IPS-18a (cell line): ENCODE data around the gene CDC42EP3.

ENCODE experiments used
- H3K27ac ChIP-seq: one replicate; pipeline ENCODE4 v1.5.1; 2013; ENCODE audit warnings: low read length
- H3K27me3 ChIP-seq: one replicate; pipeline ENCODE4 v1.6.1; 2013; ENCODE audit warnings: mild to moderate bottlenecking, low read length; ENCODE audit not compliant: control insufficient read depth, insufficient read depth
- H3K36me3 ChIP-seq: one replicate; pipeline ENCODE4 v1.6.1; 2013; ENCODE audit warnings: low read depth, low read length; ENCODE audit not compliant: control insufficient read depth
- H3K4me1 ChIP-seq: one replicate; pipeline ENCODE4 v1.6.1; 2013; ENCODE audit warnings: low read depth, low read length; ENCODE audit not compliant: control insufficient read depth
- H3K4me3 ChIP-seq: one replicate; pipeline ENCODE4 v1.5.1; 2013; ENCODE audit warnings: low read length
- H3K9ac ChIP-seq: one replicate; pipeline ENCODE4 v1.6.1; 2013; ENCODE audit warnings: mild to moderate bottlenecking, low read length, moderate library complexity
- H3K9me3 ChIP-seq: one replicate; pipeline ENCODE4 v1.6.1; 2013; ENCODE audit warnings: low read depth, low read length; ENCODE audit not compliant: control insufficient read depth

CDC42EP3 gene

DNA sequence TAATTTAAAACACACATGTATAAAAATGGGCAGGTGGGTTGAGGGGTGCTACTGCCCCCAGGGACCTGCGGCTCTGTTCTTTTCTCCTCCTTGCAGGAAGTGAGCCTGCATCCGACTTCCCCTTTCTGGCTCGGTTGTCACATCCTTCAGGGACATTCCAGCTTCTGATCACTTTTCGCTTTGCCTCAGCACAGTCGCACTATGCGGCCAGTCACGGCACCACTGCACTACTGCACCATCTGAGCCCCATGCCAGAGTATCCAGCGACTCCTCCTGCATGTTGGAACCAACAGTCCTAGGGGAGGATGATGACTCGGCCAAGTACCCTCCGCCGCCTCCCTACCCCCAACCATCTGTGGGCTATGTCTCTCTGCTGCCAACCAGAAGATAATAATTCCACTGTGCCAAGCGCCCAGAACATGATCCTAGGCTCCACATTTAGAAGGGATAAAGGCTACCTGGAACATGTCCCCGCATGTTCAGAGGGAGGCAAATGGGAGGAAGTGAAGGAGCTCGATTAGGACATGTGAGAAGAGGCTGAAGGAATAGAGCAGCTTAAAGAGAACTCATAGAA is 17.6 kb downstream of the CDC42EP3 start:
- Histone ChIP-seq H3K9ac (no peak overlapping the region), H3K27ac (no peak overlapping the region), H3K4me1 (peaks cover 58% of the 10 kb centered on the region), H3K36me3 (no peaks in the 10 kb centered on the region), H3K9me3 (no peaks in the 10 kb centered on the region), H3K4me3 (peak overlapping the region; percentile 41), H3K27me3 (peaks cover 7% of the 10 kb centered on the region)

DNA sequence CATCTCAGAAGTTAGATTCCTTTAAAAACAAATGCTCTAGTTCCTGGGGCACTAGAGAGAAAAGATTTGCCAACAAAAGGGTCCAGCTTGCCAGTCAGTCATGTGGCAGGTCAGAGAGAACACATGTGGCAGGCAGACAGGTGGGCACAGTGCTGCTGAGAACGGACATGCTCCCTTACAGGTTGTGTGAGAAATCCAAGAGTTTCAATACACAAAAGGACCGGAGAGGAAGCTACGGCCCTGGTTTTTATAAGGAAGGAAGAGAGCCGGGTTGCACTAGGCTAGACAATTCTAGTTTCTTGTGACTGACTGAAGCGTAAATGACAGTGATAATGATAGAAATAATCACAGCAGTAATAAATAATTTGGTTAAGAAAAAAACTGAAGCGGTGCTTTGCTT is 18.3 kb downstream of the CDC42EP3 start:
- Histone ChIP-seq H3K4me1 (peaks cover 50% of the 10 kb centered on the region), H3K9me3 (no peaks in the 10 kb centered on the region), H3K27me3 (peaks cover 7% of the 10 kb centered on the region), H3K9ac (no peak overlapping the region), H3K36me3 (no peaks in the 10 kb centered on the region), H3K4me3 (no peak overlapping the region), H3K27ac (no peak overlapping the region)

DNA sequence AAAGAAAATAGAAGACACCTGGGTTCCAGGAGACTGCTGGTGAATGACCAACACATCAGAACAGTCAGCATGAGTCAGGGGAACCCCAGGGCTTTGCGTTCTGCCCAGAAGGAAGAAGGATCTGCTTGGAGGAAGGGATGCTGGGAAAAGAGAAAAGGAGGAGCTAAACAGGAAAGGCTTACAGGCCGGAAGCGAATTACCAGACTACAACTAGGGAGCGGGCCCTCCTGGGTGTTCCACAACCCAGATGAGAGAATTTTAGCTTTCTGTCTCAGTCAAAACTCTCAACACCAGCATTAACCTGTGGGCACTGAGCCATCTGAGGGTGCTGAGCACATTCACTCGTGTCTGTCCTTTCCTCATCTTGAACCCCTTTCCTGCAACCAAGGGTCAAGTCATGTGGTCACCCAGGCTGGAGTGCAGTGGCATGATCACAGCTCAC is 19.2 kb downstream of the CDC42EP3 start:
- Histone ChIP-seq H3K9ac (no peak overlapping the region), H3K4me1 (peaks cover 41% of the 10 kb centered on the region), H3K4me3 (no peak overlapping the region), H3K27me3 (peaks cover 7% of the 10 kb centered on the region), H3K36me3 (peaks cover 4% of the 10 kb centered on the region), H3K9me3 (no peaks in the 10 kb centered on the region), H3K27ac (no peak overlapping the region)

DNA sequence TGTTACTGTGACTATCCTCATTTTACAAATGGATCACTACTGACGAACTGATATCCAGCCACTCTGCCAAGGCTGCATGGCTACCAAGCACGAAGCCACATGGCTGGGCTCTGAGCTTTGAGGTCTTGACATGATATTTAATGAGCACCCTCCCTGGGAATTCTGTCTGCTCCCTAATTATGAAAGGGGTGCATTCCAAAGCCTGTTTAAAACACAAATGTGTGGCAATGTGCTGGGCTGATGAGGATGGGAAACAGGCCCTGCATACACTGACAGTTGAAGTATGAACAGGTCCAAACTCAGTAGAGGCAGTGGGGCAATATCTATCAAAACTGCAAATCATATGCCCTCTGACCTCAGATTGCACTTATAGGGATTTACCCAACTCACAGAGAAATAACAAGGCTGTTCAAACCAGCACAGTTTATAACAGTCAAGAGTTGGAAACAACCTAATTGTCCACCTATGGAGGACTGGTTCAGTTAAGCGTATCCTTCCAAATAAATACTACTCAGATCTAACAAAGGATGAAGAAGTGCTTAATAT is 20.8 kb downstream of the CDC42EP3 start:
- H3K4me1 ChIP-seq, result peaks cover 28% of the 10 kb centered on the region
- H3K4me3 ChIP-seq, result no peak overlapping the region
- H3K9me3 ChIP-seq, result no peaks in the 10 kb centered on the region
- peaks cover 10% of the 10 kb centered on the region for H3K36me3 ChIP-seq
- no peak overlapping the region for H3K9ac ChIP-seq
- H3K27me3 ChIP-seq, result no peaks in the 10 kb centered on the region
- no peak overlapping the region for H3K27ac ChIP-seq

DNA sequence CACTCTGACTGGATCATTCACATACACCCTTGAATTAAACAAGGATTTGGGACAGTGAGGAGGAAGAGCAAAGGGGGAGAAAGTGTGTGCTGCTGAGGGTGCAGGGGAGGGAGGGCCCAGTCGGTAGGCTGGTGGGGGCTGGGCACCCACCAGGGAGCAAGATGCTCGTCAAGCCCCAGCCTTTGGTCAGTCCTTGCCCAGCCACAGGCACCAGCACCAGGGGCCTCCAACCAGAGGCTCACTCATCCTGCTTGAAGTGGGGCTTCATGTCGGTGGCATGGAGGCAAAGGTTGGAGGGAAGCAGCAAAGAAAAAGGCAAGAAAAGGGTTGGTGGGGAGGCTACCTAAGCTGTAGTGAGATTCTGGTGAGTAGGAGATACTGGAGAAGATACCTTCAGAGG is 21.9 kb downstream of the CDC42EP3 start:
- peaks cover 21% of the 10 kb centered on the region for H3K36me3 ChIP-seq

DNA sequence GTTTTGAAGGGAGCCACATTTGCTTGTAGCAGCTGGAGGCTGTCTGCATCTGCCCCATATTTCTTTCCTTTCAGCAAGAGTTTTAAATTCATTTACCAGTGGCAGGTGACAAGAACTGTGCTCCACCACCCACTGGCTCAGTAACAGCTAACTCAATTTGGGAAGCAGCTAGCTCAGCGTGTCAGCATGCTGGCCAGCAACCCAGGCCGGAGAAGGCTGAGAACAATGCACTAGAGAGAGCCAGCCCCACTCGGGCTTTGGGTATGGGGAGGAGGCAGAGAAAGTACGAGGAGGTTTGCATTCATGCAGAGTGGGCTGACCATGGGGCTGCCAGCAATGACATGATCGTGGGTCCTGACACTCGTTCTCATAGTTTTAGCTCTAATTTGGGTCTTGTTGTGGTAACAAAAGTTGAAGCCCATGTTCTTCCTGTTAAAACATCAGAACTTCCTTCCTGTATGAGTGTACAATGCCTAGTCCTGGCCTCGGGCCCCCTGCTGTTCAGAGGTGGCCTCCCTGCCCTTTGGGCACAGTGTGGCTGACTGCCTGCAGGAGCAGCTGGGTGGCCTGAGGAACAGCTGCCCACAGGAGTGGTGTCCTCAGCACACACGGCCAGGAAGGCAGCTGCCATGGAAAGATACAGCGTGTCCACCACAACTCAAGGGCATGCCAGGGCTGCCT is 23.0 kb downstream of the CDC42EP3 start:
- Histone ChIP-seq H3K4me1 (peaks cover 7% of the 10 kb centered on the region), H3K9me3 (no peaks in the 10 kb centered on the region), H3K36me3 (peaks cover 28% of the 10 kb centered on the region), H3K4me3 (no peak overlapping the region), H3K27ac (no peak overlapping the region), H3K27me3 (no peaks in the 10 kb centered on the region), H3K9ac (no peak overlapping the region)

More for the DNA sequence above, 21.9 kb downstream of the CDC42EP3 start:
- no peak overlapping the region for H3K27ac ChIP-seq
- no peaks in the 10 kb centered on the region for H3K27me3 ChIP-seq
- H3K4me1 ChIP-seq, result peaks cover 17% of the 10 kb centered on the region
- no peak overlapping the region for H3K4me3 ChIP-seq
- no peaks in the 10 kb centered on the region for H3K9me3 ChIP-seq
- H3K9ac ChIP-seq, result no peak overlapping the region

DNA sequence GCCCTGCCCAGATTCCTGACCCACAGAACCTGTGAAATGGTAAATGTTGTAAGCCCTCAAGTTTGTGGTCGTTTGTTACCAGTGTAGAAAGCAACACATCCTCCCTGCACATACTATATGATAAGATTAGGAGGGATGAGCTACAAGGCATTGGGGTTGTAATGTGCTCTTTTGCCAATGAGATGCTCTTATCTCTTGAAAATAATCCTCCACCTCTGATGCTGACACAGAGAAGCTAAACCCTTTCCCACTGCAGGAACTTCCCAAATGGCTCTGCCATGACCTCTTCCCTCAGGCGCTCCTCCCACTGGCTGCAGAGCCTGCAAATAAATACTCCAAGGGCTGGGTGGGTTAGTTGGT is 23.5 kb downstream of the CDC42EP3 start:
- H3K9ac ChIP-seq, result no peak overlapping the region
- no peak overlapping the region for H3K27ac ChIP-seq
- no peaks in the 10 kb centered on the region for H3K27me3 ChIP-seq
- peaks cover 28% of the 10 kb centered on the region for H3K36me3 ChIP-seq
- H3K9me3 ChIP-seq, result no peaks in the 10 kb centered on the region
- H3K4me3 ChIP-seq, result no peak overlapping the region
- peaks cover 7% of the 10 kb centered on the region for H3K4me1 ChIP-seq

DNA sequence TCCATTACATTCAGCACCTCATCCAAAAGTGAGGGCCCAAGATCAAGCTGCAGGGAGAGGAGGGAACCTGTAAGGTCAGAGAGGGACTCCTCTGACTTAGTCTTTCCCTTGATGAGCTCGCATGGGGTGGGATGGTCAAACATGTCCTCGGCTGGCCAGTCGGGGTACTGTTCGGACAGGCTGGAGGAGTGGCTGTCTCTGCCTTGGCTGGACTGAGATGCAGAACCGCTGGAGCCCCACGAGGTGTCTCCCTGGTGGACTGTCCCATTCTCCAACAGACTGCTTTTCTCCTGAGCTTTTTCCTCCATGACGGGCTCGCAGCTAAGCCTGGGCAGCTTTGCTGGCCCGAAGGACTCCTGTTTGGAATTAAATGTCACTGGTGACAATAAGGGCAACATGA is 25.6 kb downstream of the CDC42EP3 start:
- Histone ChIP-seq H3K27me3 (no peaks in the 10 kb centered on the region), H3K4me1 (peaks cover 6% of the 10 kb centered on the region), H3K9ac (no peak overlapping the region), H3K27ac (no peak overlapping the region), H3K4me3 (no peak overlapping the region), H3K9me3 (no peaks in the 10 kb centered on the region), H3K36me3 (peaks cover 28% of the 10 kb centered on the region)

DNA sequence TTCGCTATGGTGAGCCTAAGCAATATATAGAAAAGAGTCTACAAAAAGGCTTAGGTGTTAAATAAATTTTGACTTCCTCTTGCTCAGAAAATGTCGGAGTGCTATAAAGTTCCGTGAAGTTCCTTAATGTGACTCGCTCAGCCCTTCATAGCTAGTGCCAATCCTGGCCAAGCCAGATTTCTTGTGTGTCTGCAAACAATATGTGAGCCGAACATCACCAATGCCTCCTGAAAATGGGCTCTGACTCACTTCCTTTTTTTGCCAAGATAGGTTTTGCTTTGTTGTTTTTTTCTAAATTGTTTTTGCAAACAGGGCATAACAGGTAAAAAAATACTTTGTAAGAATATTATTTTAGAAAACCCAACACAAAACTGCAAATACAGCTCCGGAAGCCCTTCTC is 26.1 kb downstream of the CDC42EP3 start:
- H3K9ac ChIP-seq, result no peak overlapping the region
- H3K27ac ChIP-seq, result no peak overlapping the region
- no peaks in the 10 kb centered on the region for H3K27me3 ChIP-seq
- peaks cover 28% of the 10 kb centered on the region for H3K36me3 ChIP-seq
- no peak overlapping the region for H3K4me3 ChIP-seq
- H3K9me3 ChIP-seq, result no peaks in the 10 kb centered on the region
- peaks cover 6% of the 10 kb centered on the region for H3K4me1 ChIP-seq

DNA sequence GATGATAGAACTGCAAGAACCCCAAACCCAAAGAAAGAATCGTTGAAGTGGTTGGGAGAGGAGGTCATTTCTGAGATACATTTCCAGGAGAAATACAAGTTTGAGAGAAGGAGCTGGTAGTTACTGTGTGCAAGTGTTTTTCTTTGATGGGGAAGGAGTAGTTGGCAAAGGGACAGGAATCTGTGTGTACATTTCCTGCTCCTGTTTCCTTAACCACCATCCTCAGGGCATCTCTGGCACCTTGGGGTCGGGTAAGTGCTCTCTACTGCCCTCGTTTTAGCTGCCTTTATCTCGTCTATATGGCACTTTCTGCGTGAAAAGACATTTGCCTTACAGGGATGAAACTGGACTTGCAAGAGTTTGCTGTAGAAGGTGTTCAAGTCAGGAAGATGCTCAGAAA is 27.3 kb downstream of the CDC42EP3 start:
- H3K9me3 ChIP-seq, result no peaks in the 10 kb centered on the region
- no peak overlapping the region for H3K9ac ChIP-seq
- peaks cover 28% of the 10 kb centered on the region for H3K36me3 ChIP-seq
- no peaks in the 10 kb centered on the region for H3K27me3 ChIP-seq
- peaks cover 6% of the 10 kb centered on the region for H3K4me1 ChIP-seq
- H3K27ac ChIP-seq, result no peak overlapping the region
- no peak overlapping the region for H3K4me3 ChIP-seq

DNA sequence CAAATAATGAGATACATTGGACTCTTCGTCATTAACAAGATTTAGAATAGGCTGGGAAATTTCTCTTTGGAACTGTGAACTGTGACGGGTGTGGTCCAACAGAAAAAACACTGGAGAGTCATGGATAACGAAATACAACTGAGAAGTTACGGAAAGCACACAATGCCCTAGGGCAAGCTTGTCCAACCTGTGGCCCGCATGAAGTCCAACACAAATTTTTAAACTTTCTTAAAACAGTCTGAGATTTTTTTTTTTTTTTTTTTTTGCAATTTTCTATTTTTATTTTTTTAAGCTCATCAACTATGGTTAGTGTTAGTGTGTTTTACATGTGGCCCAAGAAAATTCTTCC is 27.7 kb downstream of the CDC42EP3 start:
- H3K4me3 ChIP-seq, result no peak overlapping the region
- no peak overlapping the region for H3K27ac ChIP-seq
- no peak overlapping the region for H3K9ac ChIP-seq
- H3K4me1 ChIP-seq, result peaks cover 6% of the 10 kb centered on the region
- no peaks in the 10 kb centered on the region for H3K9me3 ChIP-seq
- H3K27me3 ChIP-seq, result no peaks in the 10 kb centered on the region
- H3K36me3 ChIP-seq, result peaks cover 28% of the 10 kb centered on the region
